HepG2 (cell line): Measurements from ENCODE around the gene FOXA3. TPM values are rescaled to one million over a fixed set of nuclear protein-coding genes. Genes with fewer than 3 reads are reported as not detected.

ENCODE experiments used
- FOXK2 ChIP-seq: fragments of 450-650 bp; IDR thresholded peaks from 2 replicates; pipeline ENCODE4 v1.6.1; 2016
- GATAD1 ChIP-seq: IDR thresholded peaks from 2 replicates; pipeline ENCODE4 v1.6.1; 2016; ENCODE audit warnings: missing genetic modification reagents, missing compliant biosample characterization
- KDM4B ChIP-seq: sonication (generic); formaldehyde crosslinking; IDR thresholded peaks from 2 replicates; pipeline ENCODE4 v1.4.0; 2020; ENCODE audit warnings: missing genetic modification reagents
- KLF12 ChIP-seq: sonication (generic); formaldehyde crosslinking; IDR thresholded peaks from 2 replicates; pipeline ENCODE4 v1.4.0; 2020; ENCODE audit warnings: missing genetic modification reagents, borderline replicate concordance
- KLF6 ChIP-seq: IDR thresholded peaks from 2 replicates; pipeline ENCODE4 v1.8.0; 2016; ENCODE audit warnings: missing biosample characterization, missing genetic modification reagents
- MED1 ChIP-seq: sonication (generic); formaldehyde crosslinking; IDR thresholded peaks from 2 replicates; pipeline ENCODE4 v1.4.0; 2020; ENCODE audit warnings: missing genetic modification reagents
- MIXL1 ChIP-seq: IDR thresholded peaks from 2 replicates; pipeline ENCODE4 v1.6.1; 2016
- PITX1 ChIP-seq: sonication (generic); formaldehyde crosslinking; IDR thresholded peaks from 2 replicates; pipeline ENCODE4 v1.5.1; 2020; ENCODE audit warnings: mild to moderate bottlenecking, missing genetic modification reagents
- POLR2A ChIP-seq, 2 experiments: IDR thresholded peaks; 2 replicates each; pipeline ENCODE4 v1.6.1; 2011; ENCODE audit warnings: low read depth in 2 of 2, low read length in 2 of 2, mild to moderate bottlenecking in 1 of 2, moderate library complexity in 1 of 2; ENCODE audit not compliant: insufficient read depth in 1 of 2
- POLR2G ChIP-seq: fragments of 200-400 bp; formaldehyde crosslinking; IDR thresholded peaks from 2 replicates; pipeline ENCODE4 v1.6.1; 2018; ENCODE audit warnings: mild to moderate bottlenecking, low read depth, low read length, moderate library complexity
- SATB2 ChIP-seq: sonication (generic); formaldehyde crosslinking; IDR thresholded peaks from 2 replicates; pipeline ENCODE4 v1.5.0; 2020; ENCODE audit warnings: missing genetic modification reagents
- SOX5 ChIP-seq: IDR thresholded peaks from 2 replicates; pipeline ENCODE4 v1.6.1; 2016; ENCODE audit warnings: borderline replicate concordance
- THAP11 ChIP-seq: IDR thresholded peaks from 2 replicates; pipeline ENCODE4 v1.6.1; 2016; ENCODE audit warnings: missing biosample characterization, missing genetic modification reagents
- ZBTB37 ChIP-seq: sonication (generic); formaldehyde crosslinking; IDR thresholded peaks from 2 replicates; pipeline ENCODE4 v1.4.0; 2020; ENCODE audit warnings: mild to moderate bottlenecking, missing genetic modification reagents
- ZEB1 ChIP-seq: IDR thresholded peaks from 2 replicates; pipeline ENCODE4 v1.6.1; 2012; ENCODE audit warnings: mild to moderate bottlenecking, low read depth, inconsistent platforms; ENCODE audit not compliant: insufficient replicate concordance
- ZFP1 ChIP-seq: IDR thresholded peaks from 2 replicates; pipeline ENCODE4 v1.6.1; 2016
- ZNF136 ChIP-seq: sonication (generic); formaldehyde crosslinking; IDR thresholded peaks from 2 replicates; pipeline ENCODE4 v1.8.1; 2022; ENCODE audit warnings: low read depth, mild to moderate bottlenecking, moderate library complexity, missing genetic modification reagents
- ZNF143 ChIP-seq: sonication (generic); formaldehyde crosslinking; IDR thresholded peaks from 2 replicates; pipeline ENCODE4 v1.4.0; 2020; ENCODE audit warnings: missing genetic modification reagents
- ZNF160 ChIP-seq: sonication (generic); formaldehyde crosslinking; IDR thresholded peaks from 2 replicates; pipeline ENCODE4 v1.8.0; 2022; ENCODE audit warnings: mild to moderate bottlenecking, inconsistent platforms, missing genetic modification reagents
- ZNF18 ChIP-seq: sonication (generic); formaldehyde crosslinking; IDR thresholded peaks from 2 replicates; pipeline ENCODE4 v1.8.0; 2022; ENCODE audit warnings: mild to moderate bottlenecking, missing genetic modification reagents; ENCODE audit not compliant: insufficient replicate concordance
- ZNF354B ChIP-seq: sonication (generic); formaldehyde crosslinking; IDR thresholded peaks from 2 replicates; pipeline ENCODE4 v1.8.0; 2022; ENCODE audit warnings: mild to moderate bottlenecking, missing genetic modification reagents
- ZNF503 ChIP-seq: sonication (generic); formaldehyde crosslinking; IDR thresholded peaks from 2 replicates; pipeline ENCODE4 v1.4.0; 2020; ENCODE audit warnings: missing genetic modification reagents
- ZNF546 ChIP-seq: sonication (generic); formaldehyde crosslinking; conservative IDR thresholded peaks from 2 replicates; pipeline ENCODE4 v1.8.1; 2023; ENCODE audit warnings: mild to moderate bottlenecking, missing genetic modification reagents
- ZNF563 ChIP-seq: sonication (generic); formaldehyde crosslinking; IDR thresholded peaks from 2 replicates; pipeline ENCODE4 v1.8.0; 2022; ENCODE audit warnings: mild to moderate bottlenecking, moderate library complexity, missing genetic modification reagents
- ZNF619 ChIP-seq: sonication (generic); formaldehyde crosslinking; IDR thresholded peaks from 2 replicates; pipeline ENCODE4 v1.4.0; 2020; ENCODE audit warnings: mild to moderate bottlenecking, missing genetic modification reagents
- ZNF678 ChIP-seq: sonication (generic); formaldehyde crosslinking; IDR thresholded peaks from 2 replicates; pipeline ENCODE4 v1.4.0; 2020; ENCODE audit warnings: mild to moderate bottlenecking, missing genetic modification reagents
- ZNF713 ChIP-seq: sonication (generic); formaldehyde crosslinking; IDR thresholded peaks from 2 replicates; pipeline ENCODE4 v1.4.0; 2020; ENCODE audit warnings: mild to moderate bottlenecking, missing genetic modification reagents
- ZNF839 ChIP-seq: sonication (generic); formaldehyde crosslinking; IDR thresholded peaks from 2 replicates; pipeline ENCODE4 v1.4.0; 2020; ENCODE audit warnings: missing genetic modification reagents, mild to moderate bottlenecking, borderline replicate concordance
- polyA plus RNA-seq, 8 experiments: library from polyadenylated mRNA; depleted of rRNA in 3 of 8; stranded (reverse) in 7 of 8; unstranded in 1 of 8; fragments of >200 nt; fragmentation: Illumina TruSeq in 4 of 8; extraction: Trizol in 4 of 8; gene quantifications; 2 replicates each; pipeline versions ENCODE4 v1.2.1 to v1.2.3, GENCODE V29; 2011 to 2016; ENCODE audit warnings: low read depth in 4 of 8, missing spikeins in 1 of 8, mixed read lengths in 1 of 8; ENCODE audit not compliant: insufficient read depth in 1 of 8
- total RNA-seq, 5 experiments: library from RNA; depleted of rRNA; stranded (reverse); fragments of >200 nt; fragmentation: Illumina TruSeq; extraction: Trizol; gene quantifications; 2 replicates each; pipeline ENCODE4 v1.2.3, GENCODE V29; 2016; ENCODE audit warnings: low read depth in 1 of 5

Gene FOXA3
- total and polyA plus RNA-seq, 2 of the 13 experiments (the other 11 are each of a cell fraction or from before 2014, with no cell fraction given), result 29.8 to 47.6 TPM

DNA sequence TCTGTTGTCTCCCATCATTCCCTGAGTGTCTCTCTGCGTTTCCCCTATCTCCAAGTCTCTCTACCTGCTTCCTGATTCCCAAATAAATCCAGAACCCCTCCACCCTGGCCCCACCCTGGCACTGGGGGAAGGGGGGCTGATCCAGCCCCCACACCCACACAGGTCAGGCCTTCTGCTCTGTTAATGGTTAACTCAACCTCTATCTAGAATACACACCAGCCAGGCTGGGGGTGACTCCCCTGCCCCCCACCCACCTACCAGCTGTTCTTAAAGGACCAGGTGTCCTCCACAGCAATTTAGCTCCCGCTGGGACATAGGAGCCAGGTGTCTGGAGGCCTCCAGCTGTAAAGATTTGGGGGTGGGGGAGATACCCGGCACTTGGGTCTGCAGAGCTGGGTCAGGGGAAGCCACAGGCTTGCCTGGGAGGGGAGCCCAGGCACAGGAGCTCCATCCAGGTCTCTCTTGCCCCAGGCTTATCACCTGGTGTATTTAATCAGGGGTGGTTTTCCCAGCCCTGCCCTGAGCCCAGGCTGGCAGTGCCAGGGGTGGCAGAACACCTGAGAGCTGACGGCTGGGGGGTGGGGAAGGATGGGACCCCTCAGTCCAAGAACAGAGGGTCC is 17.9 kb downstream of the FOXA3 start (continued):
- TF ChIP-seq ZNF18 (CRISPR knock-in tag) (peak; percentile 23), ZBTB37 (CRISPR knock-in tag) (0 out of 2 replicates have a peak, but pooled peaks have one; percentile 44), ZFP1 (CRISPR knock-in tag) (0 out of 2 replicates have a peak, but pooled peaks have one; percentile 36), THAP11 (CRISPR knock-in tag) (peak; percentile 84), FOXK2 (no peak), ZEB1 (peak; percentile 94), ZNF563 (CRISPR knock-in tag) (peak; percentile 23; the same call in 1 of the 2 replicates), ZNF143 (peak; percentile 63; the same call in 1 of the 2 replicates), ZNF713 (CRISPR knock-in tag) (peak; percentile 66; the same call in 1 of the 2 replicates), PITX1 (CRISPR knock-in tag) (peak; percentile 29; the same call in 1 of the 2 replicates), ZNF678 (no peak), KLF12 (CRISPR knock-in tag) (peak; percentile 52; the same call in 1 of the 2 replicates), MED1 (CRISPR knock-in tag) (peak; percentile 88), POLR2A (IDR thresholded peaks at IDR 0.05; ENCODE audit: insufficient read depth in 1 of 2, low read depth in 2 of 2, low read length in 2 of 2) (peak in 1 of 2 experiments; percentile 66; a peak in 2 of 4 replicates), ZNF160 (peak; percentile 58; the same call in 1 of the 2 replicates), ZNF839 (CRISPR knock-in tag) (peak; percentile 6; the same call in 1 of the 2 replicates), SATB2 (CRISPR knock-in tag) (0 out of 2 replicates have a peak, but pooled peaks have one; percentile 58), MIXL1 (CRISPR knock-in tag) (peak; percentile 72), ZNF354B (CRISPR knock-in tag) (no peak), KDM4B (CRISPR knock-in tag) (no peak), POLR2G (peak; percentile 51), GATAD1 (CRISPR knock-in tag) (peak; percentile 44; the same call in 1 of the 2 replicates), ZNF503 (peak; percentile 86; the same call in 1 of the 2 replicates), SOX5 (CRISPR knock-in tag) (peak; percentile 65; the same call in 1 of the 2 replicates), ZNF546 (0 out of 2 replicates have a peak, but pooled peaks have one; percentile 20), ZNF136 (CRISPR knock-in tag) (no peak), KLF6 (CRISPR knock-in tag) (0 out of 2 replicates have a peak, but pooled peaks have one; percentile 62), ZNF619 (CRISPR knock-in tag) (peak; percentile 88; the same call in 1 of the 2 replicates)
